H9 (cell line): ENCODE data around the gene S1PR4. TPM values are rescaled to one million over a fixed set of nuclear protein-coding genes. Genes with fewer than 3 reads are reported as not detected.

Experiments
- DNase-seq: peaks from one replicate; pipeline ENCODE4 v3.0.0-alpha.2; 2017
- H2AFZ ChIP-seq: one replicate; pipeline ENCODE4 v1.6.1; 2013; ENCODE audit warnings: mild to moderate bottlenecking, low read length, control low read depth, moderate library complexity
- H2AK5ac ChIP-seq: 2 replicates; pipeline ENCODE4 v1.6.1; 2013; ENCODE audit warnings: low read length, control low read depth, mixed read lengths; ENCODE audit not compliant: insufficient read length
- H2BK120ac ChIP-seq: one replicate; pipeline ENCODE4 v1.6.1; 2013; ENCODE audit warnings: low read depth, mild to moderate bottlenecking, low read length, control low read depth, inconsistent platforms; ENCODE audit not compliant: poor library complexity, severe bottlenecking
- H2BK12ac ChIP-seq: 2 replicates; pipeline ENCODE4 v1.6.1; 2013; ENCODE audit warnings: low read length, control low read depth, mixed read lengths, low read depth; ENCODE audit not compliant: insufficient read length
- H2BK15ac ChIP-seq: 2 replicates; pipeline ENCODE4 v1.6.1; 2013; ENCODE audit warnings: low read depth, low read length, control low read depth
- H2BK20ac ChIP-seq: one replicate; pipeline ENCODE4 v1.6.1; 2013; ENCODE audit warnings: low read depth, mild to moderate bottlenecking, low read length, control low read depth, inconsistent platforms; ENCODE audit not compliant: poor library complexity, severe bottlenecking
- H2BK5ac ChIP-seq: 2 replicates; pipeline ENCODE4 v1.6.1; 2013; ENCODE audit warnings: low read length, control low read depth, mixed read lengths; ENCODE audit not compliant: insufficient read length
- H3K14ac ChIP-seq: 2 replicates; pipeline ENCODE4 v1.6.1; 2013; ENCODE audit warnings: low read length, control low read depth; ENCODE audit not compliant: insufficient read depth
- H3K18ac ChIP-seq: 2 replicates; pipeline ENCODE4 v1.6.1; 2013; ENCODE audit warnings: low read depth, mild to moderate bottlenecking, mixed read lengths, low read length, control low read depth; ENCODE audit not compliant: insufficient read length
- H3K23ac ChIP-seq: 2 replicates; pipeline ENCODE4 v1.6.1; 2013; ENCODE audit warnings: low read length, control low read depth, mixed read lengths, low read depth; ENCODE audit not compliant: insufficient read length
- H3K23me2 ChIP-seq: 2 replicates; pipeline ENCODE4 v1.6.1; 2013; ENCODE audit warnings: low read depth, mild to moderate bottlenecking, mixed read lengths, low read length, control low read depth; ENCODE audit not compliant: insufficient read length, poor library complexity, severe bottlenecking
- H3K27ac ChIP-seq: 2 replicates; pipeline ENCODE4 v1.5.1; 2013; ENCODE audit warnings: low read length, control low read depth, mixed read lengths, low read depth; ENCODE audit not compliant: insufficient read length
- H3K27me3 ChIP-seq: 2 replicates; pipeline ENCODE4 v1.6.1; 2013; ENCODE audit warnings: low read length, control low read depth, inconsistent platforms; ENCODE audit not compliant: insufficient read depth
- H3K4ac ChIP-seq: 2 replicates; pipeline ENCODE4 v1.6.1; 2013; ENCODE audit warnings: low read depth, mild to moderate bottlenecking, control low read depth, inconsistent platforms, low read length, moderate library complexity
- H3K4me1 ChIP-seq: 2 replicates; pipeline ENCODE4 v1.6.1; 2013; ENCODE audit warnings: low read length, control low read depth, inconsistent platforms; ENCODE audit not compliant: insufficient read depth
- H3K4me2 ChIP-seq: 2 replicates; pipeline ENCODE4 v1.6.1; 2013; ENCODE audit warnings: low read length, control low read depth, mixed read lengths; ENCODE audit not compliant: insufficient read length, insufficient read depth
- H3K56ac ChIP-seq: 2 replicates; pipeline ENCODE4 v1.6.1; 2013; ENCODE audit warnings: low read depth, mild to moderate bottlenecking, mixed read lengths, low read length, control low read depth; ENCODE audit not compliant: insufficient read length
- H3K79me1 ChIP-seq: 2 replicates; pipeline ENCODE4 v1.6.1; 2013; ENCODE audit warnings: low read depth, mild to moderate bottlenecking, moderate library complexity, low read length, control low read depth, inconsistent platforms; ENCODE audit not compliant: insufficient read depth, poor library complexity, severe bottlenecking
- H3K79me2 ChIP-seq: 2 replicates; pipeline ENCODE4 v1.6.1; 2013; ENCODE audit warnings: low read length, control low read depth, inconsistent platforms; ENCODE audit not compliant: insufficient read depth
- H3K9ac ChIP-seq: 2 replicates; pipeline ENCODE4 v1.6.1; 2013; ENCODE audit warnings: low read length, control low read depth, mixed read lengths; ENCODE audit not compliant: insufficient read length; ENCODE audit errors: extremely low read depth
- H3K9me3 ChIP-seq: one replicate; pipeline ENCODE4 v1.6.1; 2013; ENCODE audit warnings: low read depth, low read length, inconsistent platforms; ENCODE audit not compliant: control insufficient read depth
- H3T11ph ChIP-seq: one replicate; pipeline ENCODE4 v1.6.1; 2013; ENCODE audit warnings: mild to moderate bottlenecking, low read length, control low read depth, inconsistent platforms
- H4K20me1 ChIP-seq: one replicate; pipeline ENCODE4 v1.6.1; 2013; ENCODE audit not compliant: control insufficient read depth, insufficient read length, insufficient read depth
- H4K5ac ChIP-seq: 2 replicates; pipeline ENCODE4 v1.6.1; 2013; ENCODE audit warnings: low read depth, mild to moderate bottlenecking, mixed read lengths, low read length, control low read depth; ENCODE audit not compliant: insufficient read length
- H4K8ac ChIP-seq: replicated peaks from 2 replicates; pipeline ENCODE4 v1.6.1; 2013; ENCODE audit warnings: low read length, control low read depth, mixed read lengths, low read depth; ENCODE audit not compliant: insufficient read length
- H4K91ac ChIP-seq: 2 replicates; pipeline ENCODE4 v1.6.1; 2013; ENCODE audit warnings: low read depth, mild to moderate bottlenecking, moderate library complexity, mixed read lengths, low read length, control low read depth; ENCODE audit not compliant: insufficient read length
- H3K27ac Mint-ChIP-seq, 3 experiments: 2 replicates in 2 of 3; 3 replicates in 1 of 3; pipeline ENCODE4 v1.8.0; 2020 to 2021; ENCODE audit warnings: mixed read lengths in 3 of 3, mild to moderate bottlenecking in 1 of 3, moderate library complexity in 1 of 3
- H3K27me3 Mint-ChIP-seq: 2 replicates; pipeline ENCODE4 v1.8.0; 2021; ENCODE audit warnings: low read depth, mild to moderate bottlenecking, moderate library complexity, mixed read lengths
- H3K36me3 Mint-ChIP-seq, 3 experiments: 2 replicates in 2 of 3; 3 replicates in 1 of 3; pipeline ENCODE4 v1.8.0; 2020 to 2021; ENCODE audit warnings: low read depth in 3 of 3, mixed read lengths in 3 of 3; ENCODE audit not compliant: insufficient read depth in 1 of 3
- H3K4me1 Mint-ChIP-seq, 2 experiments: 2 replicates each; pipeline ENCODE4 v1.8.0; 2020; ENCODE audit warnings: mixed read lengths in 2 of 2
- H3K4me3 Mint-ChIP-seq, 2 experiments: 2 replicates in 1 of 2; 3 replicates in 1 of 2; pipeline ENCODE4 v1.8.0; 2020 to 2021; ENCODE audit warnings: mild to moderate bottlenecking in 2 of 2, mixed read lengths in 2 of 2, moderate library complexity in 1 of 2
- H3K9me3 Mint-ChIP-seq, 2 experiments: 2 replicates in 1 of 2; 3 replicates in 1 of 2; pipeline ENCODE4 v1.8.0; 2020; ENCODE audit warnings: mild to moderate bottlenecking in 2 of 2, mixed read lengths in 2 of 2, moderate library complexity in 1 of 2
- WGBS: extraction: QIAGEN DNeasy Blood & Tissue Kit; methylation state at CpG from one replicate; pipeline ENCODE4 v1.1.7; 2013; ENCODE audit warnings: missing lambda C conversion rate, low lambda C conversion rate, mixed read lengths; ENCODE audit not compliant: insufficient read length; ENCODE audit errors: extremely low coverage; 5-methylcytosine and 5-hydroxymethylcytosine counted together
- total RNA-seq: library from RNA; stranded (reverse); gene quantifications from 2 replicates; pipeline ENCODE4 v1.2.1, GENCODE V29; 2021
- TF ChIP-seq, protein P1 (sequence below): fragments of 200-600 bp; sonication (generic); conservative IDR thresholded peaks from 3 replicates; pipeline ENCODE4 v1.8.0; 2021; ENCODE audit warnings: antibody characterized with exemption, mild to moderate bottlenecking

The S1PR4 gene
- total RNA-seq, 1 experiment from 2014 or later = not detected

GRCh38 chr19:3188627-3189596 lies 10.3 kb downstream of the S1PR4 start:
- no peak overlapping the region for H3K18ac ChIP-seq
- H3K27ac ChIP-seq = no peak overlapping the region
- peaks cover 12 to 15% (median 14%) of the 10 kb centered on the region in 3 experiments; a peak in 6 of 7 replicates for H3K36me3 Mint-ChIP-seq
- H2BK12ac ChIP-seq = no peak overlapping the region
- no peak overlapping the region for H2BK20ac ChIP-seq
- no peak overlapping the region for H3T11ph ChIP-seq
- WGBS = no CpG with 5 or more reads among the region's 35 CpGs
- H3K27ac Mint-ChIP-seq = peak overlapping the region in 1 of 3 experiments; percentile 42; a peak in 3 of 7 replicates
- H3K23me2 ChIP-seq = peaks cover 8% of the 10 kb centered on the region
- TF ChIP-seq, protein P1, sequence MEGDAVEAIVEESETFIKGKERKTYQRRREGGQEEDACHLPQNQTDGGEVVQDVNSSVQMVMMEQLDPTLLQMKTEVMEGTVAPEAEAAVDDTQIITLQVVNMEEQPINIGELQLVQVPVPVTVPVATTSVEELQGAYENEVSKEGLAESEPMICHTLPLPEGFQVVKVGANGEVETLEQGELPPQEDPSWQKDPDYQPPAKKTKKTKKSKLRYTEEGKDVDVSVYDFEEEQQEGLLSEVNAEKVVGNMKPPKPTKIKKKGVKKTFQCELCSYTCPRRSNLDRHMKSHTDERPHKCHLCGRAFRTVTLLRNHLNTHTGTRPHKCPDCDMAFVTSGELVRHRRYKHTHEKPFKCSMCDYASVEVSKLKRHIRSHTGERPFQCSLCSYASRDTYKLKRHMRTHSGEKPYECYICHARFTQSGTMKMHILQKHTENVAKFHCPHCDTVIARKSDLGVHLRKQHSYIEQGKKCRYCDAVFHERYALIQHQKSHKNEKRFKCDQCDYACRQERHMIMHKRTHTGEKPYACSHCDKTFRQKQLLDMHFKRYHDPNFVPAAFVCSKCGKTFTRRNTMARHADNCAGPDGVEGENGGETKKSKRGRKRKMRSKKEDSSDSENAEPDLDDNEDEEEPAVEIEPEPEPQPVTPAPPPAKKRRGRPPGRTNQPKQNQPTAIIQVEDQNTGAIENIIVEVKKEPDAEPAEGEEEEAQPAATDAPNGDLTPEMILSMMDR = no peak
- H2AFZ ChIP-seq = no peak overlapping the region
- H2BK15ac ChIP-seq = no peak overlapping the region
- no peak overlapping the region for H3K14ac ChIP-seq
- H3K4ac ChIP-seq = no peak overlapping the region
- peak overlapping the region; percentile 34 to 65; a peak in 3 of 5 replicates for H3K4me3 Mint-ChIP-seq
- no peaks in the 10 kb centered on the region; a peak in 1 of 5 replicates for H3K9me3 Mint-ChIP-seq
- H3K9me3 ChIP-seq = no peaks in the 10 kb centered on the region
- H3K27me3 Mint-ChIP-seq = peaks cover 1% of the 10 kb centered on the region; the same call in 1 of the 2 replicates
- peaks cover 14 to 26% of the 10 kb centered on the region in 2 experiments for H3K4me1 Mint-ChIP-seq
- no peak overlapping the region for H2AK5ac ChIP-seq
- no peak overlapping the region for H3K23ac ChIP-seq
- H4K91ac ChIP-seq = no peak overlapping the region
- H3K79me1 ChIP-seq = peaks cover 22% of the 10 kb centered on the region
- H2BK5ac ChIP-seq = no peak overlapping the region
- H4K8ac ChIP-seq = no peak overlapping the region
- H3K56ac ChIP-seq = no peak overlapping the region
- H3K27me3 ChIP-seq = no peaks in the 10 kb centered on the region
- H3K4me1 ChIP-seq = no peaks in the 10 kb centered on the region
- H3K4me2 ChIP-seq = no peak overlapping the region
- H4K5ac ChIP-seq = no peak overlapping the region
- peaks cover 23% of the 10 kb centered on the region; the same call in 1 of the 2 replicates for H3K79me2 ChIP-seq
- H3K9ac ChIP-seq = no peak overlapping the region
- H4K20me1 ChIP-seq = no peaks in the 10 kb centered on the region
- no peak for DNase-seq
- H2BK120ac ChIP-seq = no peak overlapping the region
